Measurements from ENCODE around the gene GNG4.
"Not testable (repeated sequence)": the region's sequence is repeated elsewhere in the genome, so short reads cannot be mapped to it uniquely, and the experiment has no call there.

Gene GNG4

DNA sequence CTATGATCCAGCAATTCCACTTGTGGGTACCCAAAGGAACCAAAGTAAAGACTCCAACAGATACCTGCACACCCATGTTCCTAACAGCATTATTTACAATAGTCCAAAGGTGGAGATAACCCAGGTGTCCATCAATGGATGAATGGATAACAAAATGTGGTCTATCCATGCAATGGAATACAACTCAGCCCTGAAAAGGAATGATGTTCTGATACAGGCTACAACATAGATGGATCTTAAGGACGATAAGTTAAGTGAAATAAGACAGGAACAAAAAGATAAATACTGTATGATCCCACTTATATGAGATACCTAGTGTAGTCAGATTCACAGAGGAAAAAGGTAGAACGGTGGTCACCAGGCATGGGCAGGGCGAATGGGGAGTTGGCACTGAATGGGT is 69.7 kb downstream of the GNG4 start:
- DNase-seq: no peak

GRCh38 chr1:235575597-235575996 is 74.0 kb downstream of the GNG4 start:
- DNase-seq: no peak

- no peak for DNase-seq
Observed at GRCh38 chr1:235573880-235574279, 75.7 kb downstream of the GNG4 start.

DNA sequence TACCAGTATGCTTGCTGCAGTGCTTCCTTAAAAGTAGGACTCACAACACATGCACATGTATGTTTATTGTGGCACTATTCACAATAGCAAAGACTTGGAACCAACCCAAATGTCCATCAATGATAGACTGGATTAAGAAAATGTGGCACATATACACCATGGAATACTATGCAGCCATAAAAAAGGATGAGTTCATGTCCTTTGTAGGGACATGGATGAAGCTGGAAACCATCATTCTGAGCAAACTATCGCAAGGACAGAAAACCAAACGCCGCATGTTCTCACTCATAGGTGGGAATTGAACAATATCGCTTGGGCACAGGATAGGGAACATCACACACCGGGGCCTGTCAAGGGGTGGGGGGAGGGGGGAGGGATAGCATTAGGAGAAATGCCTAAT is 76.6 kb downstream of the GNG4 start:
- not testable (repeated sequence) for DNase-seq

DNA sequence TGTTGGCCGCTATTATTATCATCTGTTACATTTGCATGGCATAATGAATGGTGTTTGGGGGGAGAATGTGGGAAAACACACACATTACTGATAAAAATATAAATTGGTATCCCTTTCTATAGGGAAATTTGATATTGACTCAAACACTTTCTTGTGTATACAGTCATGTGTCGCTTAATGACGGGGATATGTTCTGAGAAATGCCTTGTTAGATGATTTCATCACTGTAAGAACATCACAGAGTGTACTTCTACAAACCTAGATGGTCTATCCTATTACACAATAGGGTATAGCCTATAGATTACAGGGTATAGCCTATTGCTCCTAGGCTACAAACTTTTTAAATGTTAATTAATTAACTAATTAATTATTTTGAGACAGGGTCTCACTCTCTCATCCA is 78.1 kb downstream of the GNG4 start:
- DNase-seq: no peak

- DNase-seq: no peak
Observed at GRCh38 chr1:235567812-235568503, 81.6 kb downstream of the GNG4 start.

DNA sequence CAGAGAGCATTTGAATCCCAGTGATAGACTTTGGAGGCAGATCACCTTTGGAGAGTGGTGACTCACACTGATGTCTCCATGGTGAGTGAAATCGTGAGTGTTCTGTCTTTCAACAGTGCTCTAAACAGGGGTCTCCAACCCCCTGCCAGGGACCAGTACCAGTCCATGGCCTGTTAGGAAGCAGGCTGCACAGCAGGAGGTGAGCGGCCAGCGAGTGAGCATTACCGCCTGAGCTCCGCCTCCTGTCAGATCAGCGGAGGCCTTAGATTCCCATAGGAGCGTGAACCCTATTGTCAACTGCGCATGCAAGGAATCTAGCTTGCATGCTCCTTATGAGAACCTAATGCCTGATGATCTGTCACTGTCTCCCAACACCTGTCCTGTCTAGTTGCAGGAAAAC is 83.5 kb downstream of the GNG4 start:
- no peak for DNase-seq

- DNase-seq: no peak
Observed at GRCh38 chr1:235563513-235564061, 86.0 kb downstream of the GNG4 start.

DNA sequence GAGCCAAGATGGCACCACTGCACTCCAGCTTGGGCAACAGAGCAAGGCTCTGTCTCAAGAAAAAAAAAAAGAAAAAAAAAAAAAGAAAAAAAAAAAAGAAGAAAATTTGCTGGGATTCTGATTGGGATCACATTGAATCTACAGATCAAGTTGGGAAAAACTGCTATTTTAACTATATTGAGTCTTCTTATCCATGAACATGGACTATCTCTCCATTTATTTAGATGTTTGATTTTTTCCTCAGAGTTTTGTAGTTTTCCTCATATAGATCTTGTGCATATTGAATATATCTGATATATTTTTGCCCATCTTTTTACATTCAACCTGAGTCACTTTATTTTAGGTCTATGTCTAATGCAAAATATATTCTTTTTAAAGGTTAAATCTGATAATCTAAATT is 87.0 kb downstream of the GNG4 start:
- DNase-seq: no peak

DNA sequence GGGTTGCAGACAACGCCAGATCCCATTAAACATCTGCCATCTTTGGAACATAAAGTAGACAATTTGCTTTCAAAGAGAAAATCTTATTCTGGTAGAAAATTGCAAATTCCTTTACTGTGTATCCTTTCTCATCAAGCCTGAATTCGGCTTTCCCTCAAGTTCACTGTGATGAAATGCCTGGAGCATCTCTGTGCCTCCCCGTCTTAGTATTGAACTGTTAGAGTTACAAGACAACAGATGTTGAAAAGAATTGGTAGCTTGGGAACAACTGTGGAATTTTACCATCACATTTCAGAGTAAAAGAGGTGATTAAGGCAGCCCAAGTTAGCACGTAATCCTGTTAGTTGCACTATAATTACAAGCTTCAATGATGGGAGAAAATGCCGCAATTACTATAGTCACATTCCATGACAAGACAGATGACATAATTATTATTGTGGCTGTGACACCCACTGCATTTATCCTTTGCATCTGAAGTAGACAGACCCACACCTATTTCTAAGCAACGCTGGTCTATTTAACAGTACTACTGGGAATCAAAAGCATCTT is 90.9 kb downstream of the GNG4 start:
- no peak for DNase-seq

- DNase-seq: no peak
Observed at GRCh38 chr1:235557495-235557894, 92.1 kb downstream of the GNG4 start.

GRCh38 chr1:235556807-235557206 is 92.8 kb downstream of the GNG4 start:
- DNase-seq: no peak

- no peak for DNase-seq
Observed at GRCh38 chr1:235553112-235553551, 96.5 kb downstream of the GNG4 start.

DNA sequence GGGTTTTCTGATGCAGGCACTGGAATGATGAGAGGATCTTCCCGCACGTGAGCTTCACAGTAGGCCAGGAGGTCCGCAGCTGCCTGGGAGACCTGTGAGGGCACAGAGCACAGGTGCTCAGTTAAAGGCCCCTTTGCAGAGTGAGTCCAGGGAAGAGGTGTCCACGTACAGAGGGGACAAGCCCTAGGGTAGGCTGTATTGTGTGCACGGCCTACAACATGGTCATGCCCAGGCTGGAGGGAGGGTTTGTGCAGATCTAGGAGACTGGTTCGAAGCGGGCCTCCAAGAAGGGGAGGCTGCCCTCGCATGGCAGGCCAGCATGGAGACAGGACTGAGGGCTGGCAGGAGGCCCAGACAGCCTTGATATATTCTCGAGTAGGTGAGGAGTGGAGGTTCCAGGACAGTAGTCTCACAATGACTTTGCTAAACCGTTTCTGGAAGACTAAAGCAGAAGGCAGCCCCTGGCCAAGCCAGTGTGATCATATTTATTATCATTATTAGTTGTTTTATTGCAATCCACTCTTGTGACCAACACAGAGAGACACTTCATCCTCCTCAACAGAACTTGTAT is 97.4 kb downstream of the GNG4 start:
- no peak for DNase-seq

DNA sequence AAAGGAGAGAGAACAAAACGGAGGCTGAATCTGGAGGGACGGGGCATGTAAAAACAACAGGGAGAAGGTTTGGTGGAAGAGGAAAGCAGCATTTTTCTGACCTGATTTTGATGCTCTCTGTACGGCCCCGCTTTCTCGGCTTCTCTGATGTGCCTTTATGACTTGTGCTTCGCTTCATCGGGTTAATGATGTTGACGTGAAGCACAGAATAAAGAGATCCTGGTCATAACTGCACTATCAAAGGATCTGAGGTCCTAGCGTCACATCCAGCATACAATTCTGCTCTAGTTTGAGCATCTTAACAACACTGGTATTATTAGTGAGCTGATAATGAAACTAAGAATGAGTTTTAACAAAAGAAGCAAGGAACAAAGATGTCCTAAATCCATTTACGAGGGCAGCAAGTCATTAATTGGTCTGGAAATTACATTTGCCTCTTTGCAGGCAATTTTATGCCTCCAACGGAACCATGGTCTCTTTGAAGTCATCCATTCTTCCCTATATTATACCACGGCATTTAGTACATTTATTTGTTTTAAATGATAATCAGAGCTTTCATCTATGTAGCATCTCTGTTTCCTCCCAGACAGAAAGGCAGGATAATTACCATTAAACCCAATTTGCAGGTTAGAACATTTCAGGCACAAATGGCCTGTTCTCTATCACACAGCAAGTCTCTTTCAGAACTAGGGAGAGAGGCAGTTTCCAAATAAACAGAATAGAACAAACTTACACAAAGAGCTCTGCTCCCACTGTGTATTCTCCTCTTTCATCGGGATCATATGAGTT is 100.0 kb downstream of the GNG4 start:
- no peak for DNase-seq

- not testable (repeated sequence) for DNase-seq
Observed at GRCh38 chr1:235546369-235547155, 103.0 kb downstream of the GNG4 start.

GRCh38 chr1:235545292-235545930 is 104.2 kb downstream of the GNG4 start:
- DNase-seq: no peak

GRCh38 chr1:235542845-235543244 is 106.7 kb downstream of the GNG4 start:
- DNase-seq: not testable (repeated sequence)

GRCh38 chr1:235533476-235534168 is 116.0 kb downstream of the GNG4 start:
- DNase-seq: no peak

GRCh38 chr1:235532360-235532759 is 117.2 kb downstream of the GNG4 start:
- DNase-seq: peak; percentile 88

- DNase-seq: no peak
Observed at GRCh38 chr1:235527196-235527814, 122.3 kb downstream of the GNG4 start.
